ENCODE data around the gene NAT16. TPM values are rescaled to one million over a fixed set of nuclear protein-coding genes. Genes with fewer than 3 reads are reported as not detected.

NAT16 gene
- total RNA-seq, 4 donors from 2014 or later, result not detected

GRCh38 chr7:101186844-101187428, 6.8 kb upstream of the NAT16 start:
- no peak for DNase-seq (ENCODE audit: low spot score in 2 of 2)
- no peak overlapping the region for H3K4me3 ChIP-seq (ENCODE audit: low read depth, poor library complexity, severe bottlenecking)
- no peak for TF ChIP-seq POLR2A (IDR thresholded peaks at IDR 0.05)
- TF ChIP-seq CTCF (IDR thresholded peaks at IDR 0.05), result no peak
- intact Hi-C loops (cut with DNase I; ENCODE audit: low total_unique reads), result loop anchor here (5.0 kb wide), 1 partner anchor 740 kb away; no protein-coding TSS in a partner anchor
- 73 to 76% methylated on average over 4 of the region's 4 CpGs for WGBS, 2 donors

GRCh38 chr7:101186194-101186593, 6.1 kb upstream of the NAT16 start:
- whole genome bisulfite sequencing, 2 donors, result 69 to 74% methylated on average over 6 of the region's 6 CpGs
- intact Hi-C loops (cut with DNase I; ENCODE audit: low total_unique reads), result loop anchor here (5.0 kb wide), 1 partner anchor 741 kb away; no protein-coding TSS in a partner anchor
- H3K4me3 ChIP-seq (ENCODE audit: low read depth, poor library complexity, severe bottlenecking), result no peak overlapping the region
- DNase-seq (ENCODE audit: low spot score in 2 of 2), result no peak
- TF ChIP-seq POLR2A (IDR thresholded peaks at IDR 0.05) (no peak), CTCF (IDR thresholded peaks at IDR 0.05) (no peak)

DNA sequence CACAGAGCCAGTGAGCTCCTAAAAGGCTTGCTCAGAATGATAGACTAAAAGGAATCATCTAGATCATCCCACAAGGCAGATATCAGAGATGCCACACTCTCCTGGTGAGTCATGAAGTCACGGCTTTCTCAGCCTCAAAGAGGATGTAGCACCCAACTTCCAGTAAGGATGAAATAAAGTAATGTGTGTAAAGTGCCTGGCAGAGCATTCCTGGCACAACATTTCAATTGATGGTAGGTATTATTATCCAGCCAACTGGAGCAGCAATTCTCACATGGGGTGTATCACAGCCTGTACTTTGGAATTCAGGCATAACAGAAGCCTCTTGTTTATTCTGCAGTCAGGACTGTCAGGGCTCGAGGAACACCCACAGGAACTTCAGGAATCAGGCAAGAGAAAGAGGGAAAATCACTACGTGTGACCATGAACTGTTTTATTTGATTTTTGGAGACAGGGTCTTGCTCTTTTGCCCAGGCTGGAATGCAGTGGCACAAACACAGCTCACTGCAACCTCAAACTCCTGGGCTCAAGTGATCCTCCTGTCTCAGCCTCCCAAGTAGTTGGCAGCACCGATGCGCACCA, 5.3 kb upstream of the NAT16 start:
- no peak for TF ChIP-seq POLR2A (IDR thresholded peaks at IDR 0.05)
- no peak for TF ChIP-seq CTCF (IDR thresholded peaks at IDR 0.05)
- intact Hi-C loops (cut with DNase I; ENCODE audit: low total_unique reads), result loop anchor here (5.0 kb wide), 1 partner anchor 742 kb away; no protein-coding TSS in a partner anchor
- 50 to 51% methylated on average over 5 of the region's 5 CpGs for WGBS, 2 donors
- H3K4me3 ChIP-seq (ENCODE audit: low read depth, poor library complexity, severe bottlenecking), result no peak overlapping the region
- DNase-seq (ENCODE audit: low spot score in 2 of 2), result no peak

DNA sequence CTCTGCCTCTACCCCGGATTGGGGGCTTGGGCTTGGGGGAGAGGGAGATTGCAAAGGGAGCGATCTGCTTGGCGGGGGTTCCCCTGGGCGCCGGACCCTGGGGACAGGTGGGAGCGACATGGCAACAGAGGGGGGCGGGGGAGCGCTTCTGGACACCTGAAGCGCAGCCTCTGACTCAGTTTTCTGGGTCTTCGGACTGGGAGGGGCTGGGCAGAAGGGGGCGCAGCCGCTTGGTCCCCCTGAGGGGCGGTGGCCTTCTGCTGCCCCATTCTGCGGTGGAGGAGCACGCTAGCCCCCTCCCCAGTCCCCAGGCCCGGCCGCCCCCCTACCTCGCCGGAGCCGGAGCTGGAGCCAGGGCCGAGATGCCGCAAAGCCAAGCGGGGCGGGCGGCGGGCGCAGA, 380 bp downstream of the NAT16 start:
- whole genome bisulfite sequencing, 2 donors, result 2 to 6% methylated on average over 13 to 27 of the region's 27 CpGs
- intact Hi-C loops (cut with DNase I; ENCODE audit: low total_unique reads), result no loop called here
- no peak for DNase-seq (ENCODE audit: low spot score in 2 of 2)
- H3K4me3 ChIP-seq (ENCODE audit: low read depth, poor library complexity, severe bottlenecking), result no peak overlapping the region
- TF ChIP-seq POLR2A (IDR thresholded peaks at IDR 0.05), result no peak
- TF ChIP-seq CTCF (IDR thresholded peaks at IDR 0.05), result no peak

DNA sequence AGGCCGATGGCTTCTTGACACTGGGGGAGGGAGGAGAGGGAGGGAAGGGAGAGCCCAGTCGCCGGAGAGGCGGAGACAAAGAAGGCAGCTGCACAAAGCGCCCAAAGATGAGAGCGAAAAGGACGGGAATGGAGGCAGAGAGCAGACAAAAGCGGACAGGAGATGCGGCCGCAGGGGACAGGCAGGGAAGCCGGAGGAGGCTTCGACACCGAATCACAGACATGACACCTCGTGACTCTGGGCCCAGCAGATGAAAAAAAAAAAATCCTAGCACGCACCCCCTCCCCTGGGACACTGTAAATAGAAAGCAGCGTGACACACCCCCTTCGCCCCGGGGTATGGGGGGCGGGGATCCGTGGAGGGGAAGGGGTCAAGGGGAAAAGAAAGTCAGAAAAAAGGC, 976 bp downstream of the NAT16 start:
- intact Hi-C loops (cut with DNase I; ENCODE audit: low total_unique reads), result no loop called here
- TF ChIP-seq CTCF (IDR thresholded peaks at IDR 0.05) (no peak), POLR2A (IDR thresholded peaks at IDR 0.05) (no peak)
- H3K4me3 ChIP-seq (ENCODE audit: low read depth, poor library complexity, severe bottlenecking), result no peak overlapping the region
- DNase-seq (ENCODE audit: low spot score in 2 of 2), result no peak
- WGBS, 2 donors, result 0 to 5% methylated on average over 19 to 20 of the region's 20 CpGs
